ENCODE results near the gene CHIC2.
"Not testable (repeated sequence)": the region's sequence is repeated elsewhere in the genome, so short reads cannot be mapped to it uniquely, and the experiment has no call there.

Gene CHIC2

DNA sequence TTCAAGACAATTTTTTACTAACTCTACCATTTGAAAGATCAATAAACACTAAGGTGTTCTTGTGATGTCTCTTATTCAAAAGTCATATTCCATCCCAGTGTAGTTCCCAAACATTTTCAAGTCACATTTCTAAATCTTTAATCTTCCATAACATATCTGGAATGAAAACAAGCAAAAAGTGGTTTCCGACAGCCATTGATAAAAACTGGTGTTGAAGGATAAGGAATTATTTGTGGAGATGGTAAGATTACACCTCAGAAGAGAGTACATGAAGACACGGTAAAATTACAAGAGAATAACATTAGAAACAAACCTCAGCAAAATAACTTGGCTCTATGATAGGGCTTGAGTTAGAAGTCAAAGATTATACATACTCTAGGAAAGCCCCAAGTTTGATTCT, 4.3 kb downstream of the CHIC2 start:
- H3K4me3 ChIP-seq (ENCODE audit: low read depth, low read length): no peak overlapping the region
- TF ChIP-seq, protein P1, sequence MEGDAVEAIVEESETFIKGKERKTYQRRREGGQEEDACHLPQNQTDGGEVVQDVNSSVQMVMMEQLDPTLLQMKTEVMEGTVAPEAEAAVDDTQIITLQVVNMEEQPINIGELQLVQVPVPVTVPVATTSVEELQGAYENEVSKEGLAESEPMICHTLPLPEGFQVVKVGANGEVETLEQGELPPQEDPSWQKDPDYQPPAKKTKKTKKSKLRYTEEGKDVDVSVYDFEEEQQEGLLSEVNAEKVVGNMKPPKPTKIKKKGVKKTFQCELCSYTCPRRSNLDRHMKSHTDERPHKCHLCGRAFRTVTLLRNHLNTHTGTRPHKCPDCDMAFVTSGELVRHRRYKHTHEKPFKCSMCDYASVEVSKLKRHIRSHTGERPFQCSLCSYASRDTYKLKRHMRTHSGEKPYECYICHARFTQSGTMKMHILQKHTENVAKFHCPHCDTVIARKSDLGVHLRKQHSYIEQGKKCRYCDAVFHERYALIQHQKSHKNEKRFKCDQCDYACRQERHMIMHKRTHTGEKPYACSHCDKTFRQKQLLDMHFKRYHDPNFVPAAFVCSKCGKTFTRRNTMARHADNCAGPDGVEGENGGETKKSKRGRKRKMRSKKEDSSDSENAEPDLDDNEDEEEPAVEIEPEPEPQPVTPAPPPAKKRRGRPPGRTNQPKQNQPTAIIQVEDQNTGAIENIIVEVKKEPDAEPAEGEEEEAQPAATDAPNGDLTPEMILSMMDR (IDR thresholded peaks at IDR 0.05; ENCODE audit: insufficient read depth, low read depth, low read length, missing control alignments): no peak
- no peak for DNase-seq (ENCODE audit: low read depth)

DNA sequence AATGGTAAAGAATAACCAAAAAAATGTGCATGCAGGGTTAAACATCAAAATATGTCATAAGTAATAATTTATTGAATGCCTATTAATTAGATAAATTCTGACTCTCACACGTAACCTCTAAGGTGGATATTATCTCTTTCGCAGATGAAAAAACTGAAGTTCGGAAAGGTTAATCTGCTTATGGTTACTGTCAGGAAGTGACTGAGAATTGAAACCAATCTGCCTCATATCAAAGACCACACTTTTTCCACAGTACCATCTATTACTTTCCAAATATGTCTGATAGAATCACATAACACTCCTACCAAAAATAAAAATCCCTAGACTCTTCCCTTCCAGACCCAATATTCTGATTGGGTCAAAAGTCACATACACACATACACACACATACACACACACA, 6.2 kb downstream of the CHIC2 start:
- TF ChIP-seq, protein P1 (IDR thresholded peaks at IDR 0.05; ENCODE audit: insufficient read depth, low read depth, low read length, missing control alignments): no peak

DNA sequence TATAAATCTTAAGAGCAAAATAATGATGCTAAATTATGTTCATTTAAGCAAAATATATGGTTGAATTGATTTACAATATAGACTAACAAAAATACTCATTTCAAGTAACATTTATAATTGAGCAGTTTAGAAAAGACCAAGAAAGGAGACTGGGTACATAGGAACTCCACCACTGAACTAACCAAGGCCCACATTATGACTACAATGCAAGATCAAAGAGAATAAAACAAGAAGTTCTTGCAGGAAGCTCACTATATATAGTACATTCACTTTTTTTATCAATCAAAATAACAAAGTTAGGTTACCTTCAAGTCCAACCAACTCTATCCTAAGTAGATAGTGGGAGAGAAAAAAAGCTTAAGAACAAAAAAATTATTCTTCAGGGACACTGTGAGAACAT, 8.0 kb downstream of the CHIC2 start:
- no peak for DNase-seq (ENCODE audit: low read depth)
- no peak overlapping the region for H3K4me3 ChIP-seq (ENCODE audit: low read depth, low read length)
- TF ChIP-seq, protein P1 (IDR thresholded peaks at IDR 0.05; ENCODE audit: insufficient read depth, low read depth, low read length, missing control alignments): no peak

More for the DNA sequence above, 6.2 kb downstream of the CHIC2 start:
- DNase-seq (ENCODE audit: low read depth): peak; percentile 9
- no peak overlapping the region for H3K4me3 ChIP-seq (ENCODE audit: low read depth, low read length)

DNA sequence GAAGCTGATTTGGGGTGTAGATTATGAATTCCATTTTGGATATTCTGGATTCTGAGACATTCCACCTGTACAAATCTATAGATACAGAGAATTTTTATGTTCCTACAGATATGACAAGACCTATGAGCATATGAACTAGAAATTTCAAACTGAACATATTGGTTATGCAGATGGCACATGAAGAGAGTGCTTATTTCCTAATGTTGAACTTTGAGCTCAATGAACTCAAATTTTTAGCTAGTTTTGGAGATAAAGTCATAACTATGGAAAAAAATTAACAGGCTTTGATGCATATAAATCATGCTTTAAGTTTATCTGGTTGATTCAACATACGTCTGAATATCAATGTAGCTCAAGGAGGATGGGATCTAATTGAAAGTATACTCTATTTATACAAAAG, 8.9 kb downstream of the CHIC2 start:
- TF ChIP-seq, protein P1 (IDR thresholded peaks at IDR 0.05; ENCODE audit: insufficient read depth, low read depth, low read length, missing control alignments): no peak
- DNase-seq (ENCODE audit: low read depth): no peak
- H3K4me3 ChIP-seq (ENCODE audit: low read depth, low read length): no peak overlapping the region

DNA sequence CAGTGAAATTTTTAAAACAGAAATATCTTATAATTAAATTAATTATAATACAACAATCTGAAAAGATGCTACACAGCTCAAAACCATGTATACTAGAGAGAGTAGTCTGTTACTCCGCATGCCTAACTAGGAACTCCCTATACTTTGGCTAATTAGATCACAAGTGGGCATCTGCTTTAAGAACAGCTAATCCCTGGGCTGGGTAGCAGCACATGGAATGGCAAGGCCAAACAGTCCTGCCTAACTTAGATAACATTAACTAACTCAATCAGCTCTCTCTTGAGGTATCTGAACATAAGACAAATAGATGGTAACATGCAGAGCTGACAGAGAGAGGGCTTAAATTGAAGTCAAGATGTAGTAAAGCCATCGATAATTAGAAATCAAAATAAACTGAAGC, 9.9 kb downstream of the CHIC2 start:
- TF ChIP-seq, protein P1 (IDR thresholded peaks at IDR 0.05; ENCODE audit: insufficient read depth, low read depth, low read length, missing control alignments): no peak
- DNase-seq (ENCODE audit: low read depth): no peak
- H3K4me3 ChIP-seq (ENCODE audit: low read depth, low read length): no peak overlapping the region

DNA sequence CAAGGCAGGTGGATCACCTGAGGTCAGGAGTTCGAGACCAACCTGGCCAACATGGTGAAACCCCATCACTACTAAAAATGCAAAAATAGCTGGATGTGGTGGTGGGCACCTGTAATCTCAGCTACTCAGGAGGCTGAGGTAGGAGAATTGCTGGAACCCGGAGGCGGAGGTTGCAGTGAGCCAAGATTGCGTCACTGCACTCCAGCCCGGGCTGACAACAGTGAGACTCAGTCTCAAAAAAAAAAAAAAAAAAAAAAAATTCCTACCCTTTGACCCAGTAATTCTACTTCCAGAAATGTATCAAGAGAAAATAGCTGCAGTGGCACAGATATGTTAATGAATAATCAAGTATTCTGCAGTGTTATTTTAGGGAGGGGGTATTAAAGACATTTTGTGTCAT, 11.1 kb downstream of the CHIC2 start:
- not testable (repeated sequence) for DNase-seq (ENCODE audit: low read depth); H3K4me3 ChIP-seq (ENCODE audit: low read depth, low read length)

DNA sequence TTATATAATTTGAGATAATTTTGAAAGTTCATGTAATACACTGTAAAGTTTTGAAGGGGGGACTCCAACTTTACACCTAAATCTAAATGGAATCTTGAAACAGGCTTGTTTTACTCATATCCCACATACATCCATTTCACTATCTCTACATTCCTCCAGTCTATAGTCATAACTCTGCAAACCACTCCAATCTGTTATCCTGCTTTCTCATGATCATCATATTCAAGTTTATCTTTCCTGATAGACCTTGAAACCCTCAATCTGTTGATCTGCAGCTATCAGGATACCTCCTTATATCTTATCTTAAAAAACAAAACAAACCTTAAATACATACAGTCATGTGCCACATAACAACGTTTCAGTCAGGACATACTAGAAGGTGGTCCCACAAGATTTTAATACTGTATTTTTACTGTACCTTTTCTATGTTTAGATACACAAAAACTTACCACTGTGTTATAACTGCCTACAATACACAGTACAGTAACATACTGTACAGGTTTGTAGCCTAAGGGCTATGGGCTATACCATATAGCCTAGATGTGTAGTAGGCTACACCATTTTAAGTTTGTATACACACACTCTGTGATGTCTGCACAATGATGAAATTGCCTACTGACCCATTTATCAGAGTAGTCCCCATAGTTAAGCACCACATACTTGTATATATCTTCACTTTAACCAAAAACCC, 14.0 kb downstream of the CHIC2 start:
- DNase-seq (ENCODE audit: low read depth): no peak
- H3K4me3 ChIP-seq (ENCODE audit: low read depth, low read length): no peak overlapping the region
- TF ChIP-seq, protein P1 (IDR thresholded peaks at IDR 0.05; ENCODE audit: insufficient read depth, low read depth, low read length, missing control alignments): no peak

DNA sequence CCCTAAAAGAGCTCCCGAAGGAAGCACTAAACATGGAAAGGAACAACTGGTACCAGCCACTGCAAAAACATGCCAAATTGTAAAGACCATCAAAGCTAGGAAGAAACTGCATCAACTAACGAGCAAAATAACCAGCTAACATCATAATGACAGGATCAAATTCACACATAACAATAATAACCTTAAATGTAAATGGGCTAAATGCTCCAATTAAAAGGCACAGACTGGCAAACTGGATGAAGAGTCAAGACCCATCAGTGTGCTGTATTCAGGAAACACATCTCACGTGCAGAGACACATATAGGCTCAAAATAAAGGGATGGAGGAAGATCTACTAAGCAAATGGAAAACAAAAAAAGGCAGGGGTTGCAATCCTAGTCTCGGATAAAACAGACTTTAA, 20.8 kb downstream of the CHIC2 start:
- H3K4me3 ChIP-seq (ENCODE audit: low read depth, low read length); DNase-seq (ENCODE audit: low read depth): not testable (repeated sequence)
